ENCODE results near the gene KCNJ2.

KCNJ2 gene

GRCh38 chr17:70169709-70170597 lies 621 bp downstream of the KCNJ2 start:
- no peaks in the 10 kb centered on the region for H3K9me3 ChIP-seq (ENCODE audit: insufficient read depth, low read length)
- peak overlapping the region; percentile 61 for H3K4me3 ChIP-seq (ENCODE audit: insufficient read depth, low read length, poor library complexity, severe bottlenecking)
- no peak for TF ChIP-seq EZH2phosphoT487 (conservative IDR thresholded peaks at IDR 0.05; ENCODE audit: low read length)
- no peak for TF ChIP-seq CTCF (IDR thresholded peaks at IDR 0.05; ENCODE audit: insufficient read depth, low read length, poor library complexity, severe bottlenecking)
- no peaks in the 10 kb centered on the region for H3K79me2 ChIP-seq (ENCODE audit: insufficient read depth, low read length)
- peak overlapping the region; percentile 50 for H3K9ac ChIP-seq (ENCODE audit: low read length)
- H3F3A ChIP-seq (ENCODE audit: insufficient read depth) = no peaks in the 10 kb centered on the region
- H3K36me3 ChIP-seq (ENCODE audit: low read length) = no peaks in the 10 kb centered on the region
- H3K27ac ChIP-seq (ENCODE audit: low read depth, low read length) = no peak overlapping the region
- no peaks in the 10 kb centered on the region for H3K9me2 ChIP-seq (replicated peaks; ENCODE audit: insufficient read depth, low read length)
- no peaks in the 10 kb centered on the region for H3K27me3 ChIP-seq (ENCODE audit: low read length)
- H2AFZ ChIP-seq (ENCODE audit: low read depth, low read length, severe bottlenecking) = peak overlapping the region; percentile 50
- H4K20me1 ChIP-seq (ENCODE audit: low read depth, low read length) = no peaks in the 10 kb centered on the region
- peak overlapping the region; percentile 65 for H3K4me2 ChIP-seq (ENCODE audit: low read depth, low read length, poor library complexity, severe bottlenecking)

GRCh38 chr17:70171159-70171558 lies 1.8 kb downstream of the KCNJ2 start:
- Histone ChIP-seq H3K9me3 (ENCODE audit: insufficient read depth, low read length) (no peaks in the 10 kb centered on the region), H3K27me3 (ENCODE audit: low read length) (no peaks in the 10 kb centered on the region), H3K27ac (ENCODE audit: low read depth, low read length) (no peak overlapping the region), H3K4me2 (ENCODE audit: low read depth, low read length, poor library complexity, severe bottlenecking) (peak overlapping the region; percentile 65), H3K79me2 (ENCODE audit: insufficient read depth, low read length) (no peaks in the 10 kb centered on the region), H3K36me3 (ENCODE audit: low read length) (no peaks in the 10 kb centered on the region), H3K4me3 (ENCODE audit: insufficient read depth, low read length, poor library complexity, severe bottlenecking) (no peak overlapping the region), H4K20me1 (ENCODE audit: low read depth, low read length) (no peaks in the 10 kb centered on the region), H3F3A (ENCODE audit: insufficient read depth) (no peaks in the 10 kb centered on the region), H3K9me2 (replicated peaks; ENCODE audit: insufficient read depth, low read length) (no peaks in the 10 kb centered on the region), H2AFZ (ENCODE audit: low read depth, low read length, severe bottlenecking) (no peak overlapping the region), H3K9ac (ENCODE audit: low read length) (no peak overlapping the region)
- TF ChIP-seq CTCF (IDR thresholded peaks at IDR 0.05; ENCODE audit: insufficient read depth, low read length, poor library complexity, severe bottlenecking) = no peak
- no peak for TF ChIP-seq EZH2phosphoT487 (conservative IDR thresholded peaks at IDR 0.05; ENCODE audit: low read length)

GRCh38 chr17:70172449-70172848 lies 3.1 kb downstream of the KCNJ2 start:
- H3K9me2 ChIP-seq (replicated peaks; ENCODE audit: insufficient read depth, low read length) = no peaks in the 10 kb centered on the region
- TF ChIP-seq CTCF (IDR thresholded peaks at IDR 0.05; ENCODE audit: insufficient read depth, low read length, poor library complexity, severe bottlenecking) (no peak), EZH2phosphoT487 (conservative IDR thresholded peaks at IDR 0.05; ENCODE audit: low read length) (no peak)
- no peaks in the 10 kb centered on the region for H3K9me3 ChIP-seq (ENCODE audit: insufficient read depth, low read length)
- no peaks in the 10 kb centered on the region for H4K20me1 ChIP-seq (ENCODE audit: low read depth, low read length)
- no peaks in the 10 kb centered on the region for H3K36me3 ChIP-seq (ENCODE audit: low read length)
- no peaks in the 10 kb centered on the region for H3F3A ChIP-seq (ENCODE audit: insufficient read depth)
- H3K4me2 ChIP-seq (ENCODE audit: low read depth, low read length, poor library complexity, severe bottlenecking) = no peak overlapping the region
- no peak overlapping the region for H3K4me3 ChIP-seq (ENCODE audit: insufficient read depth, low read length, poor library complexity, severe bottlenecking)
- no peak overlapping the region for H2AFZ ChIP-seq (ENCODE audit: low read depth, low read length, severe bottlenecking)
- no peak overlapping the region for H3K9ac ChIP-seq (ENCODE audit: low read length)
- H3K27me3 ChIP-seq (ENCODE audit: low read length) = no peaks in the 10 kb centered on the region
- H3K27ac ChIP-seq (ENCODE audit: low read depth, low read length) = no peak overlapping the region
- H3K79me2 ChIP-seq (ENCODE audit: insufficient read depth, low read length) = no peaks in the 10 kb centered on the region

All from SU-DHL-6 (cell line).